ENCODE results near the gene WFDC1.

Gene WFDC1

DNA sequence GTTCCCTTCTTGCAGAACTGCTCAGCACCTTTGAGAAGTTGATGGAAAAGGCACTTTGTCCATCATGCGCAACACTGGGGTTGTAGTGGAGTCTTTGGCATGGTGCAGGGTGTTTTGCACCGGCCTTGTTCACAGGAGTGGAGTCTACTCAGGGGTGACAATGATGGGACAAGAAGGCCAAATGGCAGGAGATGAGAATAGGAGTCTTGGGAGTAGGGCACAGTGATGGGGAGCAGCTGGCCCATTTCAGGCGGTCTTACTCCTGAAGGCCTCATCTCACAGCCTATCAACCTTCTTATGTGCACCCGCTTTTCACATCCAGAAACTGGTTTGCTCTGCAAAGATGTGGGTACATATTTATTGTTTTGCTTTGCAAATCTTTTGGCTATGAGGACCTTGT is 41.5 kb upstream of the WFDC1 start:
- ChIA-PET POLR2A (no interaction called here), CTCF (no interaction called here)
- DNase-seq (ENCODE audit: extremely low spot score): no peak
- TF ChIP-seq, protein P1, sequence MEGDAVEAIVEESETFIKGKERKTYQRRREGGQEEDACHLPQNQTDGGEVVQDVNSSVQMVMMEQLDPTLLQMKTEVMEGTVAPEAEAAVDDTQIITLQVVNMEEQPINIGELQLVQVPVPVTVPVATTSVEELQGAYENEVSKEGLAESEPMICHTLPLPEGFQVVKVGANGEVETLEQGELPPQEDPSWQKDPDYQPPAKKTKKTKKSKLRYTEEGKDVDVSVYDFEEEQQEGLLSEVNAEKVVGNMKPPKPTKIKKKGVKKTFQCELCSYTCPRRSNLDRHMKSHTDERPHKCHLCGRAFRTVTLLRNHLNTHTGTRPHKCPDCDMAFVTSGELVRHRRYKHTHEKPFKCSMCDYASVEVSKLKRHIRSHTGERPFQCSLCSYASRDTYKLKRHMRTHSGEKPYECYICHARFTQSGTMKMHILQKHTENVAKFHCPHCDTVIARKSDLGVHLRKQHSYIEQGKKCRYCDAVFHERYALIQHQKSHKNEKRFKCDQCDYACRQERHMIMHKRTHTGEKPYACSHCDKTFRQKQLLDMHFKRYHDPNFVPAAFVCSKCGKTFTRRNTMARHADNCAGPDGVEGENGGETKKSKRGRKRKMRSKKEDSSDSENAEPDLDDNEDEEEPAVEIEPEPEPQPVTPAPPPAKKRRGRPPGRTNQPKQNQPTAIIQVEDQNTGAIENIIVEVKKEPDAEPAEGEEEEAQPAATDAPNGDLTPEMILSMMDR (IDR thresholded peaks at IDR 0.05; ENCODE audit: control extremely low read depth, extremely low read depth, low read depth, missing control alignments): no peak

DNA sequence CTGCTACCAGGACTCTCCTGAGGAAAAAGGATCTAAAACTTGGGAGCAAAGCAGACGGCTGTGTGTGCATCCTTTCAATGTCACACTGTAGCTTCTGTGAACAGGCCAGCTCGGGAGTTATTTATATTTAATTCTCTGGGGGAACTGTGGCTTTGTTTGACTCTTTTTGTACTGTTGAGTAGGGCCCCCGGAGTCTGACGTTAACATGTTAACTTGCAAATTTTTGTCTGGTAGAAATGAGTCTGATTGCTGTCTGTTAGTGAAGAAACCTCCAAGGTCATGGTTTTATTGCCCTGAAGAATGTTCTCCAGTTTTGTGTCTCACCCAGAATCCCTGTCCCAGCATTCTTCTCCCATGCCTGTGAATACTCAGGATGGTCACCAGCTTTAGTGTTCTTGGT is 40.6 kb upstream of the WFDC1 start:
- ChIA-PET POLR2A (no interaction called here), CTCF (no interaction called here)
- DNase-seq (ENCODE audit: extremely low spot score): no peak
- TF ChIP-seq, protein P1 (IDR thresholded peaks at IDR 0.05; ENCODE audit: control extremely low read depth, extremely low read depth, low read depth, missing control alignments): no peak

DNA sequence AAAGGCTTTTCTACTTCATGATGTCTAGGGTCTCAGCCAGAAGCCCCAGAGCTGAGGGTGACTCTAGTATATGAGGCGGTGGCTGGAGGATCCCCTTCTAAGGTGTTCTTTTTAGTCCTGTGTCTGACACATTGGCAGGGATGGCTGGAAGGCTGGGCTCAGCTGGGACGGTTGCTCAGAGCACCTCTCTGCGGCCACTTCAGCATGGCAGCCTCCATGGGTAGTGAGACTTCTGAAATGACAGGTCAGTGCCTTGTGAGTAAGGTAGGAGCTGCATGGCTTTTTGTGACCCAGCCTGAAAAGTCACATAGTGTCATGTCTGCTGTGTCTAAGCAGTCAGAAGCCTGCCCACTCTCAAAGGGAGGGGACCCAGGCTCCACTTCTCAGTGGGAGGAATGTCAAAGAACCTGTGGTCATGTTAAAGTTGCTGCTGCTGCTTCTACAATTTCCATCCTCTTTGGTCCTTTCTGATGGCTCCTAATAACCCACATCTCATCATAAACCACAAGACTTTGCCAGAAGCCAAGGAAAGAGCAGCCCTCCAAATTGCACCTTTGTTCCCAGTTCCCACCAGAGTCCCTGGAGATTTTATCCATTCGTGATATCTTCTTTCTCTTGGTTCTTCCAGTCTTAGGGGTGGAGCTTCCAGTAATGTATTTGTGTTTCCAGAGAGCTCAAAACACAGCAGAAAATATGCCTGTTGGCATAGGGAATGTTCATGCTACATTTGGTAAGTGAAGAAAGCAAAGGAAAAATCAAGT is 39.4 kb upstream of the WFDC1 start:
- CTCF ChIA-PET: no interaction called here
- no peak for DNase-seq (ENCODE audit: extremely low spot score)
- POLR2A ChIA-PET: no interaction called here
- TF ChIP-seq, protein P1 (IDR thresholded peaks at IDR 0.05; ENCODE audit: control extremely low read depth, extremely low read depth, low read depth, missing control alignments): no peak

DNA sequence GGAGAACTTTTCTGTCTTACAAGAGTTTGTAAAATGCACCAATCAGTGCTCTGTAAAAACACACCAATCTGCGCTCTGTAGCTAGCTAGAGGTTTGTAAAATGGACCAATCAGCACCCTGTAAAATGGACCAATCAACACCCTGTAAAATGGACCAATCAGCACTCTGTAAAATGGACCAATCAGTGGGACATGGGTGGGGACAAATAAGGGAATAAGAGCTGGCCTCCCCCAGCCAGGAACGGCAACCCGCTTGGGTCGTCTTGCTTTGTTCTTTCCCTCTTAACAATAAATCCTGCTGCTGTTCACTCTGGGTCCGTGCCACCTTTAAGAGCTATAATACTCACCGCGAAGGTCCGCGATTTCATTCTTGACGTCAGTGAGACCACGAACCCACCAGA is 36.4 kb upstream of the WFDC1 start:
- POLR2A ChIA-PET: no interaction called here
- no peak for DNase-seq (ENCODE audit: extremely low spot score)
- TF ChIP-seq, protein P1 (IDR thresholded peaks at IDR 0.05; ENCODE audit: control extremely low read depth, extremely low read depth, low read depth, missing control alignments): no peak
- CTCF ChIA-PET: interaction anchor here (2.1 kb wide), 1 partner anchor 19 kb away, joined by 9 read pairs; no protein-coding TSS in a partner anchor

DNA sequence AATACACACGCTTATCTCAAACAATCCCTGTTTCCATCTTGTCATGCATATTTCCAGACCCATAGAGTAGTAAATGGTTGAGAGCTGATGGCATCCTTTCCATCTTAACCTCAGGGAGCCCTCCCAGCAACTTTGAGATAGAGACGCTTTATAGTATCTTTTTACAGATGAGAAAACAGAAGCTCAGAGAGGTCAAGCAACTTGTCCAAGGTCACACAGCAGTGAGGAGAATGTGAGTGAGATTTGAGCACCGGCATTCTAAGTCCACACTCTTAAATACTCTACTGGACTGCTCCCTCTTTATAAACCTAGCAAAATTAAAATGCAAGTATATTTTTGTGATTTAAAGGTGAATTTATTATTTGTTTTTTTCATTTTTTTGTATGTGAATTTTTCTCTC is 35.0 kb upstream of the WFDC1 start:
- ChIA-PET CTCF (interaction anchor here (2.1 kb wide), 1 partner anchor 18 kb away, joined by 9 read pairs; no protein-coding TSS in a partner anchor), POLR2A (no interaction called here)
- TF ChIP-seq, protein P1 (IDR thresholded peaks at IDR 0.05; ENCODE audit: control extremely low read depth, extremely low read depth, low read depth, missing control alignments): no peak
- no peak for DNase-seq (ENCODE audit: extremely low spot score)

DNA sequence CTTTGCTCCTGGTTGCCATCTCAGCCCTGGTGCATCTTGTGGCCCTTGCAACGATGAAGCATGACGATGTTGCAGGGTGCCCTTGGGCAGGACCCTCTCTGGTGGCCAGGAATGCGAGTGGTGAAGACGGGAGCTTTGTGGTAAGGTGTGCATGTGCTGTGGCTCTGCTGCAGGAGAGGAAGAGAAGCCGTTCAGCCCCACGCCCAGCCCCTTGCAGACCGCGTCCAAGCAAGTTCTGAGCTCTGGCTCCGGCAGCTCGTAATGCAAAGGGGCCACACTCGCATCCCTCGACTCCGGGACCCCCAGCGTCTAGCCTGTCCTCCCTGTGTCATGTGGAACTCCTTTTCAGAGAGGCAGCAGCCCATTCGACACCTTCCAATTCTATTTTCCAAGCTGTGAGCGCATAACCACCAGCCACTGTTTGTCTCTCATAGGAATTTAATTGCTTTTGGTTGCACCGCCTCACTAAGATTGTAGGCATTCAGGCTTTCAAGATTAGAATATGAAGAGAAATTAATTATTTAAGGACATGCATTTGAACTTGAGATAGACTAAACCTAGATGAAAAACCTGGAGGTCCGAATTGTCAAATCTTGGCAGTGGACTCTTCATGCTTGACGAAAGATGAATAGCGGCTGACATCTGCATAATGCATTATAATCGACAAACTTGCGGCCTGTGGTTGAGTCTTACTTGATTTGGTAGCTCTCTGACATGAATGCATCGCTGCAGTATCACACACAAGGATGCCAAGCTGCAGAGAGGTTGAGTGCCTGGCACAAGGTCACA is 33.7 kb upstream of the WFDC1 start:
- TF ChIP-seq, protein P1 (IDR thresholded peaks at IDR 0.05; ENCODE audit: control extremely low read depth, extremely low read depth, low read depth, missing control alignments): no peak
- CTCF ChIA-PET: interaction anchor here (1.0 kb wide), 1 partner anchor 17 kb away, joined by 6 read pairs; no protein-coding TSS in a partner anchor
- no peak for DNase-seq (ENCODE audit: extremely low spot score)
- POLR2A ChIA-PET: no interaction called here

Measured in GM10248 (cell line).